ENCODE measurements around the gene PTTG1IP. TPM values are rescaled to one million over a fixed set of nuclear protein-coding genes. Genes with fewer than 3 reads are reported as not detected.
"Not testable (repeated sequence)": the region's sequence is repeated elsewhere in the genome, so short reads cannot be mapped to it uniquely, and the experiment has no call there.

PTTG1IP gene
- polyA plus RNA-seq, 1 experiment, result 249 TPM

GRCh38 chr21:44880405-44881197 is 7.1 kb upstream of the PTTG1IP start:
- Histone ChIP-seq H3K9me3 (ENCODE audit: control insufficient read depth, insufficient read depth, low read length) (peaks cover 3% of the 10 kb centered on the region), H3K27me3 (ENCODE audit: control insufficient read depth, insufficient read depth, low read length) (no peaks in the 10 kb centered on the region), H3K4me3 (ENCODE audit: low read depth, low read length) (no peak overlapping the region), H3K27ac (ENCODE audit: low read depth, low read length) (no peak overlapping the region)
- DNase-seq (ENCODE audit: low read depth, low spot score), result no peak
- POLR2A ChIA-PET, result no interaction called here
- CTCF ChIA-PET, result interaction anchor here (0.6 kb wide), 1 partner anchor 13 kb away, joined by 3 read pairs; no protein-coding TSS in a partner anchor
- TF ChIP-seq, protein P1, sequence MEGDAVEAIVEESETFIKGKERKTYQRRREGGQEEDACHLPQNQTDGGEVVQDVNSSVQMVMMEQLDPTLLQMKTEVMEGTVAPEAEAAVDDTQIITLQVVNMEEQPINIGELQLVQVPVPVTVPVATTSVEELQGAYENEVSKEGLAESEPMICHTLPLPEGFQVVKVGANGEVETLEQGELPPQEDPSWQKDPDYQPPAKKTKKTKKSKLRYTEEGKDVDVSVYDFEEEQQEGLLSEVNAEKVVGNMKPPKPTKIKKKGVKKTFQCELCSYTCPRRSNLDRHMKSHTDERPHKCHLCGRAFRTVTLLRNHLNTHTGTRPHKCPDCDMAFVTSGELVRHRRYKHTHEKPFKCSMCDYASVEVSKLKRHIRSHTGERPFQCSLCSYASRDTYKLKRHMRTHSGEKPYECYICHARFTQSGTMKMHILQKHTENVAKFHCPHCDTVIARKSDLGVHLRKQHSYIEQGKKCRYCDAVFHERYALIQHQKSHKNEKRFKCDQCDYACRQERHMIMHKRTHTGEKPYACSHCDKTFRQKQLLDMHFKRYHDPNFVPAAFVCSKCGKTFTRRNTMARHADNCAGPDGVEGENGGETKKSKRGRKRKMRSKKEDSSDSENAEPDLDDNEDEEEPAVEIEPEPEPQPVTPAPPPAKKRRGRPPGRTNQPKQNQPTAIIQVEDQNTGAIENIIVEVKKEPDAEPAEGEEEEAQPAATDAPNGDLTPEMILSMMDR (IDR thresholded peaks at IDR 0.05; ENCODE audit: low read depth, low read length), result no peak

DNA sequence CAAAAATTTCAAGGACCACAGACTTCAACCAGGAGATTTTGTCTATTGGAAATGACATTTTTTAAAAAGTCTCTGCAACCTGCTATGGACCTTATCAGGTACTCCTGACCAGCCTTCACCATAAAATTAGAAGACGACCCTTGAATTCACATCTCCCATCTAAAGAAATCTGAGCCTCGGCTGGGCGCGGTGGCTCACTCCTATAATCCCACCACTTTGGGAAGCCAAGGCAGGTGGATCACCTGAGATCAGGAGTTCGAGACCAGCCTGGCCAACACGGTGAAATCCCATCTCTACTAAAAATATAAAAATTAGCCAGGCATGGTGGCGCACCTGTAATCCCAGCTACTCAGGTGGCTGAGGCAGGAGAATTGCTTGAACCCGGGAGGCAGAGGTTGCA is 5.7 kb upstream of the PTTG1IP start:
- H3K9me3 ChIP-seq (ENCODE audit: control insufficient read depth, insufficient read depth, low read length); H3K4me3 ChIP-seq (ENCODE audit: low read depth, low read length); POLR2A ChIA-PET; DNase-seq (ENCODE audit: low read depth, low spot score); H3K27ac ChIP-seq (ENCODE audit: low read depth, low read length); H3K27me3 ChIP-seq (ENCODE audit: control insufficient read depth, insufficient read depth, low read length): not testable (repeated sequence)
- CTCF ChIA-PET, result interaction anchor here (1.2 kb wide), 1 partner anchor 53 kb away, joined by 6 read pairs; no protein-coding TSS in a partner anchor

DNA sequence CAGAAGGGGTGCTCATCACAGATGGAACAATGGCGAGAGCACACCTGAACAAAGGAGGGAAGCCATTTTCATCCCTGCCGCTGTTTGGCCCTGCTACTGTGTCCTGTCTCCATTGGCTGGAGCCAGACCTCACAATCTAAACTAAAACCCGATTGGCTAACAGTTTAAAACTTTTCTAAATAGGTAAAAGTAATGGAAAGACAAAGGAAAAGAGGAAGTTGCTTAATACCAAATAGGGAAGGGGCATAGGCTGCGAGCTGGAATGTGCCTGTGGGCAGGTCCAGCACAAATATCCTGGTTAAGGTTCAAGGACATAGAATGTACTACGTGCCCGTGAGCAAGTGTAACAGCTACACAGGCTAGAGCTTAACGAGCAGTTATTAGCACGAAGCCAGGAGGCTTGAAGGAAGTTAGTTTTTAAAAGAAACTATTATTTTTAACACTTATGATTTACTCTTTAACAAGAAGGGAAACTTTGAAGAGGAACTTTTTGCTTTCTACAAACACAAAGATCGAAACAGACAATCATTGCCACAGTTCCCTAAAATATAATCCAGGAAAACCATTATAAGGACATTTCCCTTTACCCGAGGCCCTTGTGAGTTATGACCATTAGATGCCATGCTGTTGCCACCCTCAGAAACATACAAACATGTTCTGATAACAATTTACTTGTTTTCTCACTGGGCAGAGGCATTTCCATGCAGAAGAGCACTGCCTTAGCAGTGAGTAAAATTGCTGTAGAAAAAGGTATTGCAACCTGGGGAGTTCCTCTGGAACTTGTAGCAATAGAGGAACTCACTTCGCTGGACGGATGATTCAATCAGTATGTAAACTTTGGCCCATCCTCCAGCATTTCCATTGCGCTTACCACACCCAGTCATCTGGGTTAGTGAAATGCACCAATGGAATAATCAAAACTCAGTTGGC is 4.8 kb upstream of the PTTG1IP start:
- no peak overlapping the region for H3K4me3 ChIP-seq (ENCODE audit: low read depth, low read length)
- TF ChIP-seq, protein P1 (IDR thresholded peaks at IDR 0.05; ENCODE audit: low read depth, low read length), result no peak
- H3K27me3 ChIP-seq (ENCODE audit: control insufficient read depth, insufficient read depth, low read length), result no peaks in the 10 kb centered on the region
- ChIA-PET CTCF (interaction anchor here (0.7 to 1.5 kb wide), 2 partner anchors 14 to 250 kb away, joined by 3 to 4 read pairs; no protein-coding TSS in a partner anchor), POLR2A (no interaction called here)
- H3K9me3 ChIP-seq (ENCODE audit: control insufficient read depth, insufficient read depth, low read length), result no peaks in the 10 kb centered on the region; the same call in 1 of the 2 replicates
- DNase-seq (ENCODE audit: low read depth, low spot score), result no peak
- no peak overlapping the region for H3K27ac ChIP-seq (ENCODE audit: low read depth, low read length)

- H3K9me3 ChIP-seq (ENCODE audit: control insufficient read depth, insufficient read depth, low read length), result no peaks in the 10 kb centered on the region; the same call in 1 of the 2 replicates
- H3K27ac ChIP-seq (ENCODE audit: low read depth, low read length), result no peak overlapping the region
- ChIA-PET CTCF (interaction anchor here (0.9 to 1.5 kb wide), 2 partner anchors 77 to 251 kb away, joined by 3 read pairs; no protein-coding TSS in a partner anchor), POLR2A (interaction anchor here (0.6 kb wide), 1 partner anchor 54 kb away, joined by 3 read pairs; no protein-coding TSS in a partner anchor)
- H3K27me3 ChIP-seq (ENCODE audit: control insufficient read depth, insufficient read depth, low read length), result no peaks in the 10 kb centered on the region
- no peak overlapping the region for H3K4me3 ChIP-seq (ENCODE audit: low read depth, low read length)
- no peak for DNase-seq (ENCODE audit: low read depth, low spot score)
- TF ChIP-seq, protein P1 (IDR thresholded peaks at IDR 0.05; ENCODE audit: low read depth, low read length), result no peak
Measured at GRCh38 chr21:44876849-44877575, 3.5 kb upstream of the PTTG1IP start.

- TF ChIP-seq, protein P1 (IDR thresholded peaks at IDR 0.05; ENCODE audit: low read depth, low read length), result no peak
- no peak for DNase-seq (ENCODE audit: low read depth, low spot score)
- Histone ChIP-seq H3K4me3 (ENCODE audit: low read depth, low read length) (no peak overlapping the region), H3K27ac (ENCODE audit: low read depth, low read length) (no peak overlapping the region), H3K27me3 (ENCODE audit: control insufficient read depth, insufficient read depth, low read length) (no peaks in the 10 kb centered on the region), H3K9me3 (ENCODE audit: control insufficient read depth, insufficient read depth, low read length) (no peaks in the 10 kb centered on the region; the same call in 1 of the 2 replicates)
- ChIA-PET POLR2A (no interaction called here), CTCF (interaction anchor here (0.6 to 1.2 kb wide), 3 partner anchors 17 to 255 kb away, joined by 3 to 4 read pairs (median 3); no protein-coding TSS in a partner anchor)
Measured at GRCh38 chr21:44875316-44875700, 1.8 kb upstream of the PTTG1IP start.

All from AG04450 (cell line).